Neural cell (in vitro differentiated cells): ENCODE data around the gene MAEA. TPM values are rescaled to one million over a fixed set of nuclear protein-coding genes. Genes with fewer than 3 reads are reported as not detected.
"Not testable (repeated sequence)": the region's sequence is repeated elsewhere in the genome, so short reads cannot be mapped to it uniquely, and the experiment has no call there.

ENCODE experiments used
- H2AFZ ChIP-seq: fragments of 200-600, 300-800 bp; sonication (generic), shearing (Covaris generic); 2 replicates; pipeline ENCODE4 v1.6.0; 2014; ENCODE audit warnings: low read depth, mild to moderate bottlenecking, antibody characterized with exemption, low read length, moderate library complexity
- H3F3A ChIP-seq: fragments of 200-600 bp; shearing (Covaris generic); 2 replicates; pipeline ENCODE4 v1.6.1; 2016; ENCODE audit warnings: mild to moderate bottlenecking, moderate library complexity, mixed read lengths, antibody characterized with exemption, low read length; ENCODE audit not compliant: insufficient read depth, poor library complexity, severe bottlenecking
- H3K27ac ChIP-seq: fragments of 200-600, 300-800 bp; sonication (generic), shearing (Covaris generic); 2 replicates; pipeline ENCODE4 v1.5.1; 2014; ENCODE audit warnings: mild to moderate bottlenecking, low read length, moderate library complexity
- H3K27me3 ChIP-seq: fragments of 300-800, 200-600 bp; sonication (generic), shearing (Covaris generic); 2 replicates; pipeline ENCODE4 v1.6.0; 2014; ENCODE audit warnings: mild to moderate bottlenecking, low read depth, low read length, moderate library complexity; ENCODE audit not compliant: insufficient read depth
- H3K36me3 ChIP-seq: fragments of 300-800, 200-600 bp; sonication (generic), shearing (Covaris generic); 2 replicates; pipeline ENCODE4 v1.5.1; 2014; ENCODE audit warnings: mild to moderate bottlenecking, antibody characterized with exemption, low read length, moderate library complexity; ENCODE audit not compliant: insufficient read depth
- H3K4me2 ChIP-seq: fragments of 300-800, 200-600 bp; sonication (generic), shearing (Covaris generic); 2 replicates; pipeline ENCODE4 v1.6.0; 2014; ENCODE audit warnings: mild to moderate bottlenecking, low read length
- H3K4me3 ChIP-seq: fragments of 300-800, 200-600 bp; sonication (generic), shearing (Covaris generic); 2 replicates; pipeline ENCODE4 v1.5.1; 2014; ENCODE audit warnings: mild to moderate bottlenecking, low read length, moderate library complexity
- H3K79me2 ChIP-seq: fragments of 200-600 bp; shearing (Covaris generic); replicated peaks from 2 replicates; pipeline ENCODE4 v1.6.0; 2014; ENCODE audit warnings: mild to moderate bottlenecking, low read length, moderate library complexity; ENCODE audit not compliant: insufficient read depth
- H3K9ac ChIP-seq: fragments of 300-800, 200-600 bp; sonication (generic), shearing (Covaris generic); 2 replicates; pipeline ENCODE4 v1.6.1; 2016; ENCODE audit warnings: mild to moderate bottlenecking, low read length, mixed read lengths
- H3K9me2 ChIP-seq: fragments of 200-600 bp; shearing (Covaris generic); 2 replicates; pipeline ENCODE4 v1.6.1; 2016; ENCODE audit warnings: mild to moderate bottlenecking, low read length, mixed read lengths; ENCODE audit not compliant: insufficient read depth
- H3K9me3 ChIP-seq: fragments of 200-600, 300-800 bp; sonication (generic), shearing (Covaris generic); 2 replicates; pipeline ENCODE4 v1.6.1; 2016; ENCODE audit warnings: mild to moderate bottlenecking, mixed run types, low read length, moderate library complexity, mixed read lengths
- H4K20me1 ChIP-seq: fragments of 200-600 bp; shearing (Covaris generic); 2 replicates; pipeline ENCODE4 v1.6.1; 2016; ENCODE audit warnings: mild to moderate bottlenecking, mixed run types; ENCODE audit not compliant: insufficient read depth
- CTCF ChIP-seq: fragments of 450-650 bp; IDR thresholded peaks from 2 replicates; pipeline ENCODE4 v1.5.1; 2014; ENCODE audit warnings: antibody characterized with exemption, mild to moderate bottlenecking, moderate library complexity; ENCODE audit not compliant: poor library complexity, severe bottlenecking
- EP300 ChIP-seq: fragments of 450-650 bp; conservative IDR thresholded peaks from 2 replicates; pipeline ENCODE4 v1.6.1; 2014; ENCODE audit warnings: antibody characterized with exemption, mild to moderate bottlenecking, moderate library complexity; ENCODE audit not compliant: poor library complexity, severe bottlenecking
- EZH2 ChIP-seq: fragments of 200-600, 300-800 bp; shearing (Covaris generic), sonication (generic); IDR thresholded peaks from 2 replicates; pipeline ENCODE4 v1.6.1; 2014; ENCODE audit warnings: antibody characterized with exemption, low read length, borderline replicate concordance, mild to moderate bottlenecking; ENCODE audit not compliant: insufficient read depth, poor library complexity, severe bottlenecking
- MXI1 ChIP-seq: fragments of 450-650 bp; conservative IDR thresholded peaks from 2 replicates; pipeline ENCODE4 v1.6.1; 2014; ENCODE audit warnings: antibody characterized with exemption, mild to moderate bottlenecking; ENCODE audit not compliant: poor library complexity, severe bottlenecking
- POLR2AphosphoS5 ChIP-seq: IDR thresholded peaks from 2 replicates; pipeline ENCODE4 v1.6.1; 2012
- RAD21 ChIP-seq: fragments of 450-650 bp; conservative IDR thresholded peaks from 2 replicates; pipeline ENCODE4 v1.6.1; 2014; ENCODE audit warnings: antibody characterized with exemption, mild to moderate bottlenecking, moderate library complexity
- REST ChIP-seq: IDR thresholded peaks from 2 replicates; pipeline ENCODE4 v1.6.1; 2012; ENCODE audit warnings: borderline replicate concordance
- SMC3 ChIP-seq: fragments of 450-650 bp; conservative IDR thresholded peaks from 2 replicates; pipeline ENCODE4 v1.6.1; 2014; ENCODE audit warnings: antibody characterized with exemption, mild to moderate bottlenecking, moderate library complexity; ENCODE audit not compliant: poor library complexity
- TAF1 ChIP-seq: IDR thresholded peaks from 2 replicates; pipeline ENCODE4 v1.6.1; 2012; ENCODE audit warnings: low read depth
- polyA plus RNA-seq: library from polyadenylated mRNA; depleted of rRNA; stranded (reverse); fragments of >200 nt; gene quantifications from 2 replicates; pipeline ENCODE4 v1.2.3, GENCODE V29; 2014

The MAEA gene
- polyA plus RNA-seq, 1 donor from 2014 or later, result 106 TPM

- Histone ChIP-seq H4K20me1 (no peaks in the 10 kb centered on the region), H3K27me3 (no peaks in the 10 kb centered on the region), H3K9me3 (no peaks in the 10 kb centered on the region), H2AFZ (no peak overlapping the region), H3K27ac (peak overlapping the region; percentile 53), H3K4me2 (peak overlapping the region; percentile 67), H3K4me3 (peak overlapping the region; percentile 96), H3K36me3 (no peaks in the 10 kb centered on the region), H3K79me2 (peaks cover 46% of the 10 kb centered on the region), H3F3A (no peaks in the 10 kb centered on the region), H3K9ac (peak overlapping the region; percentile 85), H3K9me2 (no peaks in the 10 kb centered on the region)
- TF ChIP-seq REST (no peak), MXI1 (no peak), RAD21 (no peak), SMC3 (no peak), TAF1 (no peak), EP300 (no peak), CTCF (no peak), POLR2AphosphoS5 (no peak), EZH2 (no peak)
Observed at GRCh38 chr4:1291091-1291490, 1.4 kb downstream of the MAEA start.

- no peaks in the 10 kb centered on the region for H3K36me3 ChIP-seq
- peak overlapping the region; percentile 96 for H3K4me3 ChIP-seq
- H3K9ac ChIP-seq, result no peak overlapping the region
- no peaks in the 10 kb centered on the region for H3K9me2 ChIP-seq
- no peak overlapping the region for H2AFZ ChIP-seq
- TF ChIP-seq RAD21 (no peak), TAF1 (no peak), POLR2AphosphoS5 (no peak), EZH2 (no peak), CTCF (no peak), REST (no peak), EP300 (no peak), SMC3 (no peak), MXI1 (no peak)
- H3K9me3 ChIP-seq, result no peaks in the 10 kb centered on the region
- H4K20me1 ChIP-seq, result no peaks in the 10 kb centered on the region
- H3K79me2 ChIP-seq, result peaks cover 51% of the 10 kb centered on the region
- H3K27me3 ChIP-seq, result no peaks in the 10 kb centered on the region
- no peak overlapping the region for H3K4me2 ChIP-seq
- H3F3A ChIP-seq, result no peaks in the 10 kb centered on the region
- no peak overlapping the region for H3K27ac ChIP-seq
Observed at GRCh38 chr4:1291996-1292702, 2.5 kb downstream of the MAEA start.

- not testable (repeated sequence) for H3K27ac ChIP-seq, H3K4me3 ChIP-seq, H3K4me2 ChIP-seq, H3F3A ChIP-seq, H3K36me3 ChIP-seq, H3K9ac ChIP-seq, H3K9me3 ChIP-seq, H2AFZ ChIP-seq, H3K27me3 ChIP-seq, H3K9me2 ChIP-seq, H4K20me1 ChIP-seq
- H3K79me2 ChIP-seq, result peaks cover 51% of the 10 kb centered on the region
Observed at GRCh38 chr4:1292703-1293011, 3.0 kb downstream of the MAEA start.
